AG04449 (cell line): ENCODE data around the gene TBC1D5.

ENCODE experiments used
- CTCF ChIA-PET: fragments of 350-600 bp; formaldehyde crosslinking; extraction: SDS; loops from one replicate; lab custom pipeline; 2021; ENCODE audit warnings: antibody characterized with exemption; lab: Yijun Ruan, JAX
- POLR2A ChIA-PET: fragments of 400-600, 350-600 bp; formaldehyde crosslinking; extraction: SDS; loops from one replicate; lab custom pipeline; 2020; ENCODE audit warnings: antibody characterized with exemption, inconsistent platforms; lab: Yijun Ruan, JAX
- DNase-seq: peaks from one replicate; pipeline ENCODE4 v3.0.0-alpha.2; 2010; ENCODE audit warnings: low read depth, low spot score
- H3K4me3 ChIP-seq: 2 replicates; pipeline ENCODE4 v1.5.1; 2011; ENCODE audit warnings: low read depth, mild to moderate bottlenecking, control low read depth, low read length
- CTCF ChIP-seq: IDR thresholded peaks from one replicate; pipeline ENCODE4 v1.5.1; 2011; ENCODE audit warnings: mild to moderate bottlenecking, moderate library complexity, low read length, control low read depth, inconsistent platforms; ENCODE audit not compliant: insufficient read depth; ENCODE audit errors: missing control alignments

Gene TBC1D5

GRCh38 chr3:17588422-17588821 lies 154.0 kb downstream of the TBC1D5 start:
- ChIA-PET CTCF (no interaction called here), POLR2A (no interaction called here)
- no peak for DNase-seq
- no peak overlapping the region for H3K4me3 ChIP-seq
- no peak for TF ChIP-seq CTCF

GRCh38 chr3:17585394-17586325 lies 156.8 kb downstream of the TBC1D5 start:
- DNase-seq: no peak
- CTCF ChIA-PET: no interaction called here
- no peak overlapping the region for H3K4me3 ChIP-seq
- POLR2A ChIA-PET: no interaction called here
- no peak for TF ChIP-seq CTCF

- H3K4me3 ChIP-seq: no peak overlapping the region
- TF ChIP-seq CTCF: no peak
- POLR2A ChIA-PET: no interaction called here
- CTCF ChIA-PET: no interaction called here
- no peak for DNase-seq
Observed at GRCh38 chr3:17584066-17584465, 158.4 kb downstream of the TBC1D5 start.

- no peak overlapping the region for H3K4me3 ChIP-seq
- no peak for TF ChIP-seq CTCF
- CTCF ChIA-PET: no interaction called here
- POLR2A ChIA-PET: no interaction called here
- no peak for DNase-seq
Observed at GRCh38 chr3:17583530-17583929, 158.9 kb downstream of the TBC1D5 start.

- DNase-seq: no peak
- CTCF ChIA-PET: no interaction called here
- no peak for TF ChIP-seq CTCF
- no peak overlapping the region for H3K4me3 ChIP-seq
- POLR2A ChIA-PET: no interaction called here
Observed at GRCh38 chr3:17581421-17582080, 160.9 kb downstream of the TBC1D5 start.

GRCh38 chr3:17580901-17581300 lies 161.5 kb downstream of the TBC1D5 start:
- DNase-seq: no peak
- H3K4me3 ChIP-seq: no peak overlapping the region
- ChIA-PET POLR2A (no interaction called here), CTCF (no interaction called here)
- no peak for TF ChIP-seq CTCF
